Activated CD8-positive, alpha-beta T cell treated with anti-CD3 and anti-CD28 coated beads for 36 hours (primary cell): Measurements from ENCODE around the gene SLC1A7. TPM values are rescaled to one million over a fixed set of nuclear protein-coding genes. Genes with fewer than 3 reads are reported as not detected.

Source experiments
- ATAC-seq: fragments of 200-7000 bp; cut with Tn5 transposase; one replicate; pipeline ENCODE4 v1.10.0; 2021; ENCODE audit warnings: mild to moderate bottlenecking, moderate library complexity
- CTCF ChIA-PET: fragments of 350-600 bp; sonication (Branson Sonifier 250); formaldehyde crosslinking; loops from one replicate; lab custom pipeline; 2021; ENCODE audit warnings: antibody characterized with exemption; lab: Charles Lee
- POLR2A ChIA-PET: fragments of 350-600 bp; sonication (Branson Sonifier 250); formaldehyde crosslinking; loops from one replicate; lab custom pipeline; 2021; ENCODE audit warnings: antibody characterized with exemption; lab: Charles Lee
- DNase-seq: peaks from one replicate; pipeline ENCODE4 v3.0.0-alpha.2; 2020
- H3K27ac Mint-ChIP-seq: one replicate; pipeline ENCODE4 v1.8.0; 2021; ENCODE audit warnings: mild to moderate bottlenecking, mixed read lengths
- H3K27me3 Mint-ChIP-seq: one replicate; pipeline ENCODE4 v1.8.0; 2021; ENCODE audit warnings: mixed read lengths
- H3K36me3 Mint-ChIP-seq: one replicate; pipeline ENCODE4 v1.8.0; 2021; ENCODE audit warnings: low read depth, mixed read lengths
- H3K4me1 Mint-ChIP-seq: one replicate; pipeline ENCODE4 v1.8.0; 2021; ENCODE audit warnings: low read depth, mixed read lengths
- H3K4me3 Mint-ChIP-seq: one replicate; pipeline ENCODE4 v1.8.0; 2021; ENCODE audit warnings: mild to moderate bottlenecking, moderate library complexity, mixed read lengths
- H3K9me3 Mint-ChIP-seq: one replicate; pipeline ENCODE4 v1.8.0; 2021; ENCODE audit warnings: mixed read lengths
- CTCF ChIP-seq: fragments of 200-600 bp; IDR thresholded peaks from one replicate; pipeline ENCODE4 v1.8.0; 2022; ENCODE audit warnings: antibody characterized with exemption, mild to moderate bottlenecking
- intact Hi-C: fragments of 100-400 bp; cut with micrococcal nuclease; formaldehyde crosslinking; loops from one replicate; pipeline ENCODE4 v1.10.0; 2022
- total RNA-seq, 2 experiments: library from RNA; stranded (reverse); gene quantifications; one replicate each; pipeline ENCODE4 v1.2.3, GENCODE V29; 2021

The SLC1A7 gene
- total RNA-seq, 2 experiments from 2014 or later = not detected

DNA sequence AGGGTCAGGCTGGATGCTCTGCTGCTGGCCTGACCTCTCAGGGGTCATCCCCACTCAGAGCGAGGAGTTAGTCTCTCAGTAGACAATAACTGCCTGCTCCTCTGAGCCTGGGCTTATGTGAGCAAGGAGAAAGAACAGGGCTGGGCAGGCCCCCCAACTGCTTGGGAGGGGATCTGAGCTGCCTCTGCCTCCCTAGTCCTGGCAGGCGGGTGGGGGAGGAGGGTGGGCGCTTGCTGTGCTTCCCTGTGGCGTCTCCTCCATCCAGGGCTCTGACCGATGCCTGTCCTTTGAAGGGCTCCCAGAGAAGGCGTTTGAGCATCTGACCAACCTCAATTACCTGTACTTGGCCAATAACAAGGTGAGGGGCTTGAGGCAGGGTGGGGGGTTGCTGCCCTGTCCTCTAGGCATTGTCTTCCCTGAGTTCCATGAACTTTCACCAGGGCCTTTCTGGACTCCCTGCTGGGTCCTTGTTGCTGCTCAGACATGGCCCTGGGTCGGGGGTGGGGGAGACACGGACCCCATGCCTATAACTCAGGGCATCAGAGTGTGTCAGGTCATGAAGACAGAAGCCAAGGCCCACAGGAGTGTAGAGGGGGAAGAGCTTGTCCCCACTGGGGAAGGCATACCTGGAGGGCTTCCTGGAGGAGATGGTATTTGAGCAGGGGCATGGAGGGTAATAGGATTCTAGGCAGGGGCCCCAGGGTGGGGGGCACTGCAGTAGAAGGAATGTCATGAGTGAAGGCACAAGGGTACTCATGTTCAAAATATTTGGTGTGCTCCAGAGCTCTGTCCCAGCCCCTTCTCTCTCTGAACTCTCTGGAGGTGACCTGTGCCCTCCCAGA is 67.9 kb downstream of the SLC1A7 start:
- ChIA-PET CTCF (no interaction called here), POLR2A (no interaction called here)
- H3K4me3 Mint-ChIP-seq = no peak overlapping the region
- H3K27ac Mint-ChIP-seq = no peak overlapping the region
- no peaks in the 10 kb centered on the region for H3K36me3 Mint-ChIP-seq
- DNase-seq = no peak
- no peaks in the 10 kb centered on the region for H3K9me3 Mint-ChIP-seq
- no peak for TF ChIP-seq CTCF
- no peaks in the 10 kb centered on the region for H3K27me3 Mint-ChIP-seq
- H3K4me1 Mint-ChIP-seq = no peaks in the 10 kb centered on the region
- no peak for ATAC-seq
- intact Hi-C loops = no loop called here

GRCh38 chr1:53073868-53074311 is 68.5 kb downstream of the SLC1A7 start:
- Mint-ChIP-seq H3K9me3 (no peaks in the 10 kb centered on the region), H3K27me3 (no peaks in the 10 kb centered on the region), H3K4me3 (no peak overlapping the region), H3K27ac (no peak overlapping the region), H3K36me3 (no peaks in the 10 kb centered on the region), H3K4me1 (no peaks in the 10 kb centered on the region)
- TF ChIP-seq CTCF = no peak
- CTCF ChIA-PET = no interaction called here
- DNase-seq = no peak
- POLR2A ChIA-PET = no interaction called here
- intact Hi-C loops = no loop called here
- ATAC-seq = no peak

DNA sequence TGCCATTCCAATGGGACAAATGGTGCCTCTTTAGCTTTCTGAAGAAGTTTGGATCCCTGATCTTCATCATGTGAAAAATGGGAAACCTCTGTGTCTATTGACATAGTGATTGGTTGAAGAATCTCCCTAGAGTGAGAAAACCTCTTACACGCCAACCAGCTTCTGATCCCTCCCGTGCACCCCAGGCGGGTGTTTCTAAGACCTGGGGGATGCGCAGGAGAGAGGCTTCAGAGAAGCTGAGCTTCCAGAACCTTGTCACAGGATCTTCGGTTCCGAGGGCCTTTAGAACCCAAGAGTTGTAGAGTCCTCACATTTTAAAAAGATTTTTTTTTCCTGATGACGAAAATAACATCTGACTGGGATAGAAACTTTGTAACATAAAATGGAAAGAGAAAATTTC is 69.2 kb downstream of the SLC1A7 start:
- no peaks in the 10 kb centered on the region for H3K4me1 Mint-ChIP-seq
- no peaks in the 10 kb centered on the region for H3K36me3 Mint-ChIP-seq
- H3K9me3 Mint-ChIP-seq = no peaks in the 10 kb centered on the region
- no peak for ATAC-seq
- no peak for TF ChIP-seq CTCF
- POLR2A ChIA-PET = no interaction called here
- no peak overlapping the region for H3K4me3 Mint-ChIP-seq
- no peak overlapping the region for H3K27ac Mint-ChIP-seq
- intact Hi-C loops = no loop called here
- no peaks in the 10 kb centered on the region for H3K27me3 Mint-ChIP-seq
- no peak for DNase-seq
- CTCF ChIA-PET = no interaction called here

DNA sequence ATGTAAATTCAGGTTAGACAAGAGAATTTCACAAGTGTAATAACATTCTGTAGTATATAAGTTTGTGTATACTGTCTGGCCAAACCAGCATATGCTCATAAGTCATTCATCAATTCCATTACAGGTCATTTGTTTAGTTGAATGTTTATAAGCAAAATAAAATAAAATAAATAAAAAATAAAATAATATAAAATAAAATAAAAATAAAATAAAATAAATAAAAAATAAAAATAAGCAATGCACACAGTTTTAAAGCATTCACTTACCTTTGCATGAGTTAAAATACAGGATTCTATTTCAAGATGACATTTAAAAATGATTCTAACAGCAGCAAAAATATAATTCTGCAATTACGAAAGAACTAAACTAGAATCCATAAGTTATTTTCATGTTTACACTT is 70.5 kb downstream of the SLC1A7 start:
- CTCF ChIA-PET = no interaction called here
- no peak overlapping the region for H3K4me3 Mint-ChIP-seq
- H3K9me3 Mint-ChIP-seq = no peaks in the 10 kb centered on the region
- H3K36me3 Mint-ChIP-seq = no peaks in the 10 kb centered on the region
- ATAC-seq (no peak), DNase-seq (no peak)
- no peak for TF ChIP-seq CTCF
- intact Hi-C loops = no loop called here
- no peaks in the 10 kb centered on the region for H3K4me1 Mint-ChIP-seq
- POLR2A ChIA-PET = no interaction called here
- H3K27ac Mint-ChIP-seq = no peak overlapping the region
- no peaks in the 10 kb centered on the region for H3K27me3 Mint-ChIP-seq

DNA sequence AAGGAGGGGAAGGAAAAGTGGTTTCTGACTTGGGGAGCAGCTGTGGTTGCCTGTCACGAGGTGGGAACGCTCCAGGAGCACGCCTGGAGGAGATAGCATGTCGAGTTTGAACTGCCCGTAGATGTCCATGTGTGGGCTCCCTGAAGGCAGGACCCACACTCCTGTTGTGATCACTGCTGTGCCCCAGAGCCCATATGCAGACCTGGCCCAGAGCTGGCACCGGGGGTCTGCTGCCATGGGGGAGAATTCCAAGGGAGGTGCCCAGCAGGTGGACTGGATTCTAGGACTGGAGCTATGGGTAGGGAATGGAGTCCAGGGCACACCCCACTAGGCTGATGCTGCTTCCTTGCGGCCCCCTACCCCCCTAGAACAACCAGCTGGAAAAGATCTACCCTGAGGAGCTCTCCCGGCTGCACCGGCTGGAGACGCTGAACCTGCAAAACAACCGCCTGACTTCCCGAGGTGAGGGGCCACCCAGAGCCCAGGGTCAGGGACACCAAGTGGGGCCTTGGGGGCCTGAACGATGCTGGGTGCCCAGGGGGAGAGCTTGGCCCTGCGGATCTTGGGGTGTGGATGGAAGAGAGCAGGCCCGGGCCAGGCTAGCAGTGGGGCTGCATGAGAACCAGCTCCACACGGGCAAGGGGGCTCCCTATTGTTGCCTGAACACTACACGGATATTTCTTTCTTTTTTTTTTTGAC is 71.1 kb downstream of the SLC1A7 start:
- intact Hi-C loops = no loop called here
- H3K4me1 Mint-ChIP-seq = no peaks in the 10 kb centered on the region
- ChIA-PET POLR2A (no interaction called here), CTCF (no interaction called here)
- H3K4me3 Mint-ChIP-seq = no peak overlapping the region
- peaks cover under 1% of the 10 kb centered on the region for H3K27me3 Mint-ChIP-seq
- H3K36me3 Mint-ChIP-seq = no peaks in the 10 kb centered on the region
- ATAC-seq (no peak), DNase-seq (no peak)
- no peaks in the 10 kb centered on the region for H3K9me3 Mint-ChIP-seq
- TF ChIP-seq CTCF = no peak
- H3K27ac Mint-ChIP-seq = no peak overlapping the region
